ENCODE data around the gene TLE4. TPM values are rescaled to one million over a fixed set of nuclear protein-coding genes. Genes with fewer than 3 reads are reported as not detected.

TLE4 gene
- total and polyA plus RNA-seq, 10 of the 15 experiments (the other 5 are each of a cell fraction or from before 2014, with no cell fraction given) = 5.3 to 53.3 (median 23.3) TPM

DNA sequence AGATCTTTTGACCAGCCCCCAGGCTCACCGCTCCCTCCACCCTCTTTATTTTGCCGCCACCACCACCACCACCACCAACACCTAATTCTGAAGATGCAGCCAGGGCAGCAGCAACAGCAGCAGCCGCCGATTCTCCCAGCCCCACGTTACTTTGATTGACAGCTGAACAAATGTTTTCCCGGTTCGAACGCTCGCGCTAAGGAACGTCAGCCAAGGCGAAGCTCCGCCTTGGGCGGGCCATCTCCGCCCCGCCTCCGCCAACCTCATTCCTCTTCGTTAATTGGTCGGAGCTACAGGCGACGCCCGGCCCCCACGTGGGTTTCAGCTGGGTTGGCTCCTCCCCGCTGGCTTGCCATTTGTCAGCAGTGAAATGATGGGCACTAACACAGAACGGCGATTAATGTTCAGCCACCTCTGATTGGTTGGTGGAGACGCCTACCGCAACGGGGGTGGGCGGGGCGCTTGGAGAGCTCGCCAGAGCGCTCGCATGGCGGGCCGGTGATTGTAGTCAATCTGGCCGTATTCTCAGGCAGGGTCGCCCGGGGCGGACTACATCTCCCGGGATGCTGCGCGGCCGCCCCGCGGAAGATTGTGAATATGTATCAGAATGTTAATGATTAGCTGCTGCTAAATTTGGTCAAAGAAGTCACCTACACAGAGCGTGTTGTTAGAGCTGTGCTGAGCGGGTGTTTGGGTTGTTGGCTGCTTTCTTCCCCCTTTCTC is at the start of gene TLE4 (continued):
- TF ChIP-seq ZNF24 (IDR thresholded peaks at IDR 0.05) (no peak), POLR2A (IDR thresholded peaks at IDR 0.05; ENCODE audit: low read depth, low read length) (peak; percentile 81), RUNX3 (IDR thresholded peaks at IDR 0.05; ENCODE audit: low read length) (no peak), ZNF217 (IDR thresholded peaks at IDR 0.05) (no peak), MXI1 (IDR thresholded peaks at IDR 0.05; ENCODE audit: low read depth, low read length) (peak; percentile 86), TCF3 (IDR thresholded peaks at IDR 0.05; ENCODE audit: borderline replicate concordance, insufficient read depth, low read depth, low read length) (peak; percentile 69; the same call in 1 of the 2 replicates), POLR2AphosphoS5 (IDR thresholded peaks at IDR 0.05; ENCODE audit: low read length) (peak; percentile 99), PAX8 (IDR thresholded peaks at IDR 0.05) (no peak), TARDBP (IDR thresholded peaks at IDR 0.05; ENCODE audit: borderline replicate concordance) (0 out of 2 replicates have a peak, but pooled peaks have one; percentile 44), BCL11A (IDR thresholded peaks at IDR 0.05; ENCODE audit: low read depth, low read length) (no peak), MYC (IDR thresholded peaks at IDR 0.05; ENCODE audit: insufficient read depth, insufficient read length, insufficient replicate concordance, low read length, severe bottlenecking) (no peak), MEF2A (IDR thresholded peaks at IDR 0.05; ENCODE audit: insufficient read depth, low read depth, low read length) (no peak; the same call in 1 of the 2 replicates), ASH2L (IDR thresholded peaks at IDR 0.05; ENCODE audit: borderline replicate concordance, low read depth) (no peak), RBBP5 (conservative IDR thresholded peaks at IDR 0.05) (no peak), CREB1 (IDR thresholded peaks at IDR 0.05; ENCODE audit: low read depth) (peak; percentile 89), BRCA1 (IDR thresholded peaks at IDR 0.05; ENCODE audit: low read depth, low read length) (no peak), HDAC2 (IDR thresholded peaks at IDR 0.05) (no peak), TCF7 (IDR thresholded peaks at IDR 0.05; ENCODE audit: borderline replicate concordance) (no peak), HCFC1 (IDR thresholded peaks at IDR 0.05; ENCODE audit: low read length) (peak; percentile 95)
- TF ChIP-seq, protein P1, sequence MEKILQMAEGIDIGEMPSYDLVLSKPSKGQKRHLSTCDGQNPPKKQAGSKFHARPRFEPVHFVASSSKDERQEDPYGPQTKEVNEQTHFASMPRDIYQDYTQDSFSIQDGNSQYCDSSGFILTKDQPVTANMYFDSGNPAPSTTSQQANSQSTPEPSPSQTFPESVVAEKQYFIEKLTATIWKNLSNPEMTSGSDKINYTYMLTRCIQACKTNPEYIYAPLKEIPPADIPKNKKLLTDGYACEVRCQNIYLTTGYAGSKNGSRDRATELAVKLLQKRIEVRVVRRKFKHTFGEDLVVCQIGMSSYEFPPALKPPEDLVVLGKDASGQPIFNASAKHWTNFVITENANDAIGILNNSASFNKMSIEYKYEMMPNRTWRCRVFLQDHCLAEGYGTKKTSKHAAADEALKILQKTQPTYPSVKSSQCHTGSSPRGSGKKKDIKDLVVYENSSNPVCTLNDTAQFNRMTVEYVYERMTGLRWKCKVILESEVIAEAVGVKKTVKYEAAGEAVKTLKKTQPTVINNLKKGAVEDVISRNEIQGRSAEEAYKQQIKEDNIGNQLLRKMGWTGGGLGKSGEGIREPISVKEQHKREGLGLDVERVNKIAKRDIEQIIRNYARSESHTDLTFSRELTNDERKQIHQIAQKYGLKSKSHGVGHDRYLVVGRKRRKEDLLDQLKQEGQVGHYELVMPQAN (conservative IDR thresholded peaks at IDR 0.05) = peak; percentile 97
- TF ChIP-seq, protein P2, sequence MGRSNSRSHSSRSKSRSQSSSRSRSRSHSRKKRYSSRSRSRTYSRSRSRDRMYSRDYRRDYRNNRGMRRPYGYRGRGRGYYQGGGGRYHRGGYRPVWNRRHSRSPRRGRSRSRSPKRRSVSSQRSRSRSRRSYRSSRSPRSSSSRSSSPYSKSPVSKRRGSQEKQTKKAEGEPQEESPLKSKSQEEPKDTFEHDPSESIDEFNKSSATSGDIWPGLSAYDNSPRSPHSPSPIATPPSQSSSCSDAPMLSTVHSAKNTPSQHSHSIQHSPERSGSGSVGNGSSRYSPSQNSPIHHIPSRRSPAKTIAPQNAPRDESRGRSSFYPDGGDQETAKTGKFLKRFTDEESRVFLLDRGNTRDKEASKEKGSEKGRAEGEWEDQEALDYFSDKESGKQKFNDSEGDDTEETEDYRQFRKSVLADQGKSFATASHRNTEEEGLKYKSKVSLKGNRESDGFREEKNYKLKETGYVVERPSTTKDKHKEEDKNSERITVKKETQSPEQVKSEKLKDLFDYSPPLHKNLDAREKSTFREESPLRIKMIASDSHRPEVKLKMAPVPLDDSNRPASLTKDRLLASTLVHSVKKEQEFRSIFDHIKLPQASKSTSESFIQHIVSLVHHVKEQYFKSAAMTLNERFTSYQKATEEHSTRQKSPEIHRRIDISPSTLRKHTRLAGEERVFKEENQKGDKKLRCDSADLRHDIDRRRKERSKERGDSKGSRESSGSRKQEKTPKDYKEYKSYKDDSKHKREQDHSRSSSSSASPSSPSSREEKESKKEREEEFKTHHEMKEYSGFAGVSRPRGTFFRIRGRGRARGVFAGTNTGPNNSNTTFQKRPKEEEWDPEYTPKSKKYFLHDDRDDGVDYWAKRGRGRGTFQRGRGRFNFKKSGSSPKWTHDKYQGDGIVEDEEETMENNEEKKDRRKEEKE (IDR thresholded peaks at IDR 0.05) = no peak
- TF ChIP-seq, protein P3, sequence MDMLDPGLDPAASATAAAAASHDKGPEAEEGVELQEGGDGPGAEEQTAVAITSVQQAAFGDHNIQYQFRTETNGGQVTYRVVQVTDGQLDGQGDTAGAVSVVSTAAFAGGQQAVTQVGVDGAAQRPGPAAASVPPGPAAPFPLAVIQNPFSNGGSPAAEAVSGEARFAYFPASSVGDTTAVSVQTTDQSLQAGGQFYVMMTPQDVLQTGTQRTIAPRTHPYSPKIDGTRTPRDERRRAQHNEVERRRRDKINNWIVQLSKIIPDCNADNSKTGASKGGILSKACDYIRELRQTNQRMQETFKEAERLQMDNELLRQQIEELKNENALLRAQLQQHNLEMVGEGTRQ (IDR thresholded peaks at IDR 0.05; ENCODE audit: borderline replicate concordance, low read depth, low read length) = peak; percentile 36; the same call in 1 of the 2 replicates
- TF ChIP-seq, protein P4, sequence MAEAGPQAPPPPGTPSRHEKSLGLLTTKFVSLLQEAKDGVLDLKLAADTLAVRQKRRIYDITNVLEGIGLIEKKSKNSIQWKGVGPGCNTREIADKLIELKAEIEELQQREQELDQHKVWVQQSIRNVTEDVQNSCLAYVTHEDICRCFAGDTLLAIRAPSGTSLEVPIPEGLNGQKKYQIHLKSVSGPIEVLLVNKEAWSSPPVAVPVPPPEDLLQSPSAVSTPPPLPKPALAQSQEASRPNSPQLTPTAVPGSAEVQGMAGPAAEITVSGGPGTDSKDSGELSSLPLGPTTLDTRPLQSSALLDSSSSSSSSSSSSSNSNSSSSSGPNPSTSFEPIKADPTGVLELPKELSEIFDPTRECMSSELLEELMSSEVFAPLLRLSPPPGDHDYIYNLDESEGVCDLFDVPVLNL (IDR thresholded peaks at IDR 0.05; ENCODE audit: low read depth, low read length) = peak; percentile 91
- TF ChIP-seq, protein P5, sequence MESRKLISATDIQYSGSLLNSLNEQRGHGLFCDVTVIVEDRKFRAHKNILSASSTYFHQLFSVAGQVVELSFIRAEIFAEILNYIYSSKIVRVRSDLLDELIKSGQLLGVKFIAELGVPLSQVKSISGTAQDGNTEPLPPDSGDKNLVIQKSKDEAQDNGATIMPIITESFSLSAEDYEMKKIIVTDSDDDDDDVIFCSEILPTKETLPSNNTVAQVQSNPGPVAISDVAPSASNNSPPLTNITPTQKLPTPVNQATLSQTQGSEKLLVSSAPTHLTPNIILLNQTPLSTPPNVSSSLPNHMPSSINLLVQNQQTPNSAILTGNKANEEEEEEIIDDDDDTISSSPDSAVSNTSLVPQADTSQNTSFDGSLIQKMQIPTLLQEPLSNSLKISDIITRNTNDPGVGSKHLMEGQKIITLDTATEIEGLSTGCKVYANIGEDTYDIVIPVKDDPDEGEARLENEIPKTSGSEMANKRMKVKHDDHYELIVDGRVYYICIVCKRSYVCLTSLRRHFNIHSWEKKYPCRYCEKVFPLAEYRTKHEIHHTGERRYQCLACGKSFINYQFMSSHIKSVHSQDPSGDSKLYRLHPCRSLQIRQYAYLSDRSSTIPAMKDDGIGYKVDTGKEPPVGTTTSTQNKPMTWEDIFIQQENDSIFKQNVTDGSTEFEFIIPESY (IDR thresholded peaks at IDR 0.05) = no peak; the same call in 1 of the 2 replicates
